ENCODE data around the gene SOCS7.

SOCS7 gene

GRCh38 chr17:38338535-38338934, 13.1 kb upstream of the SOCS7 start:
- DNase-seq, result no peak

- DNase-seq, result no peak
Measured at GRCh38 chr17:38339891-38340290, 11.8 kb upstream of the SOCS7 start.

GRCh38 chr17:38341035-38341721, 10.5 kb upstream of the SOCS7 start:
- DNase-seq, result no peak

GRCh38 chr17:38342886-38343607, 8.6 kb upstream of the SOCS7 start:
- no peak for DNase-seq

- DNase-seq, result no peak
Measured at GRCh38 chr17:38343608-38344419, 7.8 kb upstream of the SOCS7 start, which contains the start of gene GPR179. Gene GPR179 (minus strand): TSS chr17:38343956. CDS start chr17:38343789, 167 bp downstream.

- DNase-seq, result no peak
Measured at GRCh38 chr17:38344420-38344745, 7.3 kb upstream of the SOCS7 start.

GRCh38 chr17:38345743-38346142, 5.9 kb upstream of the SOCS7 start:
- DNase-seq, result no peak

- peak; percentile 84 to 89 for DNase-seq
Measured at GRCh38 chr17:38349097-38349730, 2.4 kb upstream of the SOCS7 start.

GRCh38 chr17:38350035-38350434, 1.6 kb upstream of the SOCS7 start:
- DNase-seq, result no peak

- DNase-seq, result peak; percentile 7 to 15
Measured at GRCh38 chr17:38352245-38353085, 821 bp downstream of the SOCS7 start.

GRCh38 chr17:38353086-38353604, 1.5 kb downstream of the SOCS7 start:
- DNase-seq, result no peak

GRCh38 chr17:38353668-38354067, 2.0 kb downstream of the SOCS7 start:
- no peak for DNase-seq

GRCh38 chr17:38354466-38354865, 2.8 kb downstream of the SOCS7 start:
- DNase-seq, result no peak

GRCh38 chr17:38355251-38355650, 3.6 kb downstream of the SOCS7 start:
- no peak for DNase-seq

- no peak for DNase-seq
Measured at GRCh38 chr17:38357486-38358123, 6.0 kb downstream of the SOCS7 start.

GRCh38 chr17:38358586-38359513, 7.2 kb downstream of the SOCS7 start:
- no peak for DNase-seq

- no peak for DNase-seq
Measured at GRCh38 chr17:38361694-38362465, 10.2 kb downstream of the SOCS7 start.

- DNase-seq, result no peak
Measured at GRCh38 chr17:38363016-38363415, 11.4 kb downstream of the SOCS7 start.

- no peak for DNase-seq
Measured at GRCh38 chr17:38364741-38365140, 13.1 kb downstream of the SOCS7 start.

Measured in stimulated activated CD4-positive, alpha-beta T cell treated with anti-CD3 and anti-CD28 coated beads, Interleukin-2, amount 100 ng/mL, for 48 hours (primary cell).